Measurements from ENCODE around the gene SMIM36. TPM values are rescaled to one million over a fixed set of nuclear protein-coding genes. Genes with fewer than 3 reads are reported as not detected.

SMIM36 gene
- total RNA-seq, 2 experiments from 2014 or later, result not detected

DNA sequence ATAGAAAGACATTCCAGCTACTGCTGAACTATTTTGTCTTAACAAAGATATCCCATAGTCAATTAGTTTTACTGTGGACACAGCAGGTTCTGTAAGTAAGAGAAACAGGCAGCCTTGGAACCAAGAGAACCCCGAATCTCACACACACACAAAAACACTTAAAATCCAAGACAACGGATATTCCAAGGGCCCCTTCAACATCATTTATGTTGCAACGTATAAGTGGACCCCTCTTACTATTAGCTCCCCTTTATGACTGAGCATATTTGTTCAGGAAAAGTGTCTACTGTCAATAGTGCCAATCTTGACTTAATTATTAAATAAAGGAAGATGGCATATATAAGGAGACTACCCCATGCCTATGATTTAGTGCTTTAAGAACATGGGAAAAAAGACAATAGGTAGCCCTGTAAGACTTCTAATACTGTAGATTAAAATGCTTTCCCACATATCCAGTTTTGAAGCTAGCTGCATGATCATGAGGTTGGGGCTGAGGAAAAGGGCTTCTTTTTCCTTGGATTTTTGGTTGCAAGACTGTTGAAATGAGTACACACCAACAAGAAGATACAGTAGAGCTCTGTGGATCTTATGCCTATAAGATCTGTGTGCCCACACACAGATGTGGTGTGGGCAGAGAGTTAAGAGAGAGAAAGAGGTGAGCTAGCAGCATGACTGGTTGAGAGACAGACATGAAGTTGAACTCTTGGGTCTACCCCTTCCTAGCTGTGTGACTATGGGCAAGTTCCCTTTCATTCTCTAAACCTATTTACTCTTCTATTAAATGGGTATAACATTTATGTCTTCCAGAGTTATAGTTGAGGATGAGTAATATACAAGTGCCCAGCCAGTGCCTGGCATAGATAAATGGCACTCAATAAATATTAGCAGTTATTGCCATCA is 92.6 kb downstream of the SMIM36 start:
- peak overlapping the region; percentile 85 for H3K4me3 Mint-ChIP-seq
- H3K27me3 Mint-ChIP-seq, result peaks cover 8% of the 10 kb centered on the region
- H3K27ac Mint-ChIP-seq, result peak overlapping the region; percentile 97
- no peak for DNase-seq
- H3K9me3 Mint-ChIP-seq, result no peaks in the 10 kb centered on the region
- no peak for ATAC-seq (ENCODE audit: low read depth)
- peaks cover 54% of the 10 kb centered on the region for H3K4me1 Mint-ChIP-seq
- POLR2A ChIA-PET, result interaction anchor here (1.2 kb wide), 1 partner anchor 451 kb away, joined by 3 read pairs; no protein-coding TSS in a partner anchor
- H3K36me3 Mint-ChIP-seq, result peaks cover 46% of the 10 kb centered on the region

DNA sequence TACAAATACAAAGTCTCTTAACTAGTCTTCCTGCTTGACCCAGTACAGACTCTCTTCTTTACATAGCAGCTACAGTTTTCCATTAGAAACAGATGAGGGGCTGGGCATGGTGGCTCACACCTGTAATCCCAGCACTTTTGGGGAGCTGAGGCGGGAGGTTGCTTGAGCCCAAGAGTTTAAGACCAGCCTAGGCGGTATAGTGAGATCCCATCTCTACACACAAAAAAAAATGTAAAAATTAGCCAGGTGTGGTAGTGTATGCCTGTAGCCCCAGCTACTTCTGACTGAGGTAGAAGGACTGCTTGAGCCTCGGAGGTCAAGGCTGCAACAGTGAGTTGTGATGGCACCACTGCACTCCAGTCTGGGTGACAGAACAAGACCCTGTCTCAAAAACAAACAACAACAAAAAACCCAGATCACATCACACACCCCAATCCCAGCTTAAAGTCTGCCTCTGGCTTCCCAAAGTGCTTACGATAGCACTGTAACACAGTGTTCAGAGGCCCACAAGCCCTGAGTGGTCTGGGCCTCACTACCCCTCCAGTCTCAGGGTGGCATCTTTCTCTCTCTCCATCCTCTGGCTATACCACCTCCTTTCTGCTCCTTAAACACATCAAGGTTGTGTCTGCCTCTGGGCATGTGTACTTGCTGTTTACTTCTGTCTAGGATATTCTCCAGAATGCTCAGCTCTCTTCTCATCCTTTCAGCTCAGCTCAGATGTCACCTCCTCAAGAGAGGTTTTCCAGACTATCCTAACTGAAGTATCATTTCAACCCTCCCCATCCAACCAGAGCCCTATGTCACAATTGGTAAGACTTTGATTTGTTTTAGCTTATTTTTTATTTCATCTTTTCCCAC is 93.6 kb downstream of the SMIM36 start:
- Mint-ChIP-seq H3K27me3 (peaks cover 3% of the 10 kb centered on the region), H3K36me3 (peaks cover 53% of the 10 kb centered on the region), H3K4me3 (peak overlapping the region; percentile 59), H3K9me3 (no peaks in the 10 kb centered on the region), H3K4me1 (peaks cover 56% of the 10 kb centered on the region), H3K27ac (peak overlapping the region; percentile 70)
- ATAC-seq (ENCODE audit: low read depth) (no peak), DNase-seq (no peak)
- POLR2A ChIA-PET, result interaction anchor here (1.3 kb wide), 1 partner anchor 70 kb away, joined by 3 read pairs; no protein-coding TSS in a partner anchor

DNA sequence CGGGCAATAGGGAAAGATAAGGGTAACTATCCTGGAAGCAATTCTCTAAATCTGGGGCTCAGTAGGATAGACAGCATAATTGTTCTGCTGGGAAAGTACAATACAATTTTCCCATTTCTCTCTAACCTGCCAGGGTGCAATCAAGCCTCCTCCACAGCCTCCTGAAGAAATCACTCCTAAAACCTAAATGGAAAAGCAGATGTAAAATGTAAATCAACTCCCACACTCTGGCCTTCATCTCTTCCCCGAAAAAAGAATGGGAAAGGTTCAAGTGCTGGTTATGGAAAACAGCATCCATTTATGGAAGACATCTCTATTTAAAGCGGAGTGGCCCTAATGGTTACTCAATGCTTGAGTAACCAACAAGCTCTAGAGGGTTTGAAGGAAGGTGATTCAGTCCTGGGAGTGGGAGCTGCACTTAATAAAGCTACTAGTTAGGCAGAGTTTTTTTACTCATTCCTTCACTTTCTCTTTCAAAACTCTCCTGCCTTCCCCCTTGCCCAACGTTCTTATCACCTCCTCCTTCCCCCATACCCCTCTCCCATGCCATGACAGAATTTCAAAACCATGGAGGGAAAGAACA is 94.7 kb downstream of the SMIM36 start:
- no peaks in the 10 kb centered on the region for H3K9me3 Mint-ChIP-seq
- DNase-seq, result no peak
- ATAC-seq (ENCODE audit: low read depth), result no peak
- H3K4me3 Mint-ChIP-seq, result peak overlapping the region; percentile 59
- peaks cover 62% of the 10 kb centered on the region for H3K36me3 Mint-ChIP-seq
- POLR2A ChIA-PET, result interaction anchor here (1.3 kb wide), 1 partner anchor 69 kb away, joined by 3 read pairs; no protein-coding TSS in a partner anchor
- H3K27ac Mint-ChIP-seq, result peak overlapping the region; percentile 70
- H3K27me3 Mint-ChIP-seq, result no peaks in the 10 kb centered on the region
- H3K4me1 Mint-ChIP-seq, result peaks cover 53% of the 10 kb centered on the region

DNA sequence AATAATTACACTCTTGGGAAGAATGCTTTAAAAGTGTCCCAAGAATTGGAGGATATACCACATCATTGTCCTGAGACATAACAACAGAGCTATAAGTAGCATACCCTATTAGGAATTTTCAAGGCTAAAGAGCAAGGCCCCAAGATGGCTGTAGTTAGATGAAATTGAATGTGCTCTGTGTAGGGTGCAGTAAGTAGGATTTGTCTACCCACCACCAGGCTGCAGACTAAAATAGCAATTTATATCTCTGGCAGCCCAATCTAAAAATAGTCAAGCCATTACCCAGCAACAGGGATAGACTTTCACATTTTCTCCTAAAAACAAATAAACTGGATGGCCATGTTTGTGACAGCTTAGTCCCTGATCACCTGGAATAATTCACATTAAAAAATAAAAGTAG is 95.3 kb downstream of the SMIM36 start:
- ATAC-seq (ENCODE audit: low read depth) (no peak), DNase-seq (no peak)
- Mint-ChIP-seq H3K27ac (no peak overlapping the region), H3K4me1 (peaks cover 53% of the 10 kb centered on the region), H3K4me3 (no peak overlapping the region), H3K27me3 (no peaks in the 10 kb centered on the region), H3K36me3 (peaks cover 67% of the 10 kb centered on the region), H3K9me3 (no peaks in the 10 kb centered on the region)
- POLR2A ChIA-PET, result no interaction called here

DNA sequence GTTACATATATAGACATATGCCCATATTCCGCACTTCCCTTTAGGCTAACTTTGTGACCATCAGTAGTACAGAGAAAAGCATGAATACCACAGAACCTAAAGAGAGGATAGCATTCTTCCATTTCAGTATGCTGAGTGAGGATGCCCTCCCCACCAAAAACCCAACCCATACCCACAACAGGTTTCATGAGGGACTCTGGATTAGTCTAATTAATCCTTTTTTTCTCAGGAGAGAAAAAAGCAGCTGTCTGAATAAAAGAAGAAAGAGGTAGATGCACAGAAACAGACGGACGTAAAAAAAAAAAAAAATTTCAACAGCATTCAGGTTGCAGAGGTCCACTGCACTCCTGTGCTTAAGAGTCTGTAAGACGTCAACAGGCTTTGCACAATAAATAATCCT is 96.3 kb downstream of the SMIM36 start:
- H3K9me3 Mint-ChIP-seq, result no peaks in the 10 kb centered on the region
- no peak for DNase-seq
- POLR2A ChIA-PET, result interaction anchor here (0.6 kb wide), 2 partner anchors 79 to 95 kb away, joined by 3 read pairs; no protein-coding TSS in a partner anchor
- ATAC-seq (ENCODE audit: low read depth), result no peak
- peak overlapping the region; percentile 42 for H3K27ac Mint-ChIP-seq
- H3K4me1 Mint-ChIP-seq, result peaks cover 56% of the 10 kb centered on the region
- peaks cover 71% of the 10 kb centered on the region for H3K36me3 Mint-ChIP-seq
- peak overlapping the region; percentile 61 for H3K4me3 Mint-ChIP-seq
- H3K27me3 Mint-ChIP-seq, result no peaks in the 10 kb centered on the region

DNA sequence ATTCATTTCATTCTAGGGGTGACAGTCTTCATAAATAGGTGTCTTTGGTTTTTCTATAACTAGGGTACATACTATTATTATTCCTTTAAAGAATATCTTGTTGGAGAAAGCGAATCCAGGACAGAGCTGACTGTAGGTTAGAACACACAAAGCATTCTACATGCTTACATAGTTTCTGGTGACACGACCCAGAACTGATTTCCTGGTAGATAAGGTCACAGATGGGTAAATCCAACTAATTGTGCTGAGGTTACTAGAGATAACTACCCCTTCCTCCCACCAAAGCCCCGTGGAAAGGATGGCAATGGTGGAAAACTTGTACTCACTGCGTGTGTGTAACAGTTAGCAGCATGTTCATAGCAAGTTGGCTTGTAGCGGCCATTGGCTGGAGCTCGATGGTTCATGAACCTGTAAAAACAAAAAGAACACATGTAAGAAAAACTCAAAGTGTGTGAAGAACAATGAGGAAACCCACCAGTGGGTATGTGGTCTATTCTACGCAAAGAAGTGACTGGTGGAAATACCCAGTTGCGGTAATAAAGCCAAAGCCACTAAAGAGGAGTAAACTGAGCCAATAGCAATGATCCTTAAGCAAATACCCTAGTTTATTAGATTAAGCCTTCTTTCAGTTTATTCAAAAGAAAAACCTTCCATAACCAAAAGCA is 97.3 kb downstream of the SMIM36 start:
- Mint-ChIP-seq H3K4me3 (peak overlapping the region; percentile 61), H3K36me3 (peaks cover 67% of the 10 kb centered on the region), H3K9me3 (no peaks in the 10 kb centered on the region), H3K27ac (peak overlapping the region; percentile 69), H3K27me3 (no peaks in the 10 kb centered on the region), H3K4me1 (peaks cover 46% of the 10 kb centered on the region)
- POLR2A ChIA-PET, result no interaction called here
- DNase-seq, result peak; percentile 30
- peak; percentile 75 for ATAC-seq (ENCODE audit: low read depth)

DNA sequence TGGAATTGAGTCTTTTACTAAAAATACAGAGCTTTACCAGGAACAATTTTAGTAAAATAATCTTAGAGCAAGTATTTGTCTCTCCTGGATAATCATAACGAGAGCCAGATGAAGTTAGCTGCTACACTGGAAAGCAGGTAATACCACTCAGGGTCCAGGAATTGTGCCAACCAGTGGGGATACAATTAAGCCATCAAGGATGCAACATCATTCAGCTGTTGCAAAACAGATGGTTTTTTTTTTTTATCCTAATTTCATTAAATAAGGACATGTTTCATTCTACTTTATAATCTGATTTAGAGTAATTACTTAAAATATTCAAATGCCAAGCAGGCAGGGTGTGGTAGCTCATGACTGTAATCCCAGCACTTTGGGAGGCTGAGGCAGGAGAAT is 99.8 kb downstream of the SMIM36 start:
- POLR2A ChIA-PET, result no interaction called here
- H3K4me3 Mint-ChIP-seq, result no peak overlapping the region
- no peaks in the 10 kb centered on the region for H3K9me3 Mint-ChIP-seq
- no peak overlapping the region for H3K27ac Mint-ChIP-seq
- H3K27me3 Mint-ChIP-seq, result no peaks in the 10 kb centered on the region
- H3K36me3 Mint-ChIP-seq, result peaks cover 54% of the 10 kb centered on the region
- peaks cover 29% of the 10 kb centered on the region for H3K4me1 Mint-ChIP-seq
- ATAC-seq (ENCODE audit: low read depth) (no peak), DNase-seq (no peak)

DNA sequence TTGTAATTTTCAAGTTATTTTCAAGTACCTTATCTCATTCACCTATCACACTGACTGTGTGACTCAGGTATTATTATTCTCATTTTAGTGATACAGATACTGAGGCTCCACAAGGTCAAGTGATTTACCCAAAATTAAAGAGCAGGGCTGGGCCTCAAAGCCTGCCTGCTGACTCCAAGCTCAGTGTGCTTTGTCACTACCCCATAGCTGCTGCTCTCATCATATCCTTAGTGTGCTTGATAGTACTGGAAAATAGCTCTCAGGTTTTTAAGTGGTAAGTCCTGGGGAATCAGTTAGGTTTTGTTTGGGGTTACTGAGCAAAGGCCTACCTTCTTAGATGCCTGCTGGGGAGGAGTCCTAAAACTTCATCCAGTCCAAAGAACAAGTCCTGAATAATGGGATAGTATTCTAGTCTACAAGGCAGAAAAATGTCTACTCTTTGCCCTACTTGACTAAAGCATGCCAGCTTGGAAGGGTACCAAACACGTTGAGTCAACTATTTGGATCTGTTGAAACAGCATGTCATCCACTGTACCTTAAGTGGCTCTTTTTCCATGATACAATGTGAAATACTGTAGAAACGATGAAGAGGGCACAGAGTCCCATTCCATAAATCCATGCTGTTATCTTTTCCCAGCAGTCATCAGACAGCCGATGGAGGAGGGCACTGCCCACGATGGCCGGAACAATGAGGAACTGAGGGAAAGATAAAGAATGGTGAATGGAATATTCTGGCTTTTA is 100.4 kb downstream of the SMIM36 start:
- Mint-ChIP-seq H3K9me3 (no peaks in the 10 kb centered on the region), H3K27me3 (no peaks in the 10 kb centered on the region), H3K27ac (no peak overlapping the region), H3K4me1 (peaks cover 25% of the 10 kb centered on the region), H3K4me3 (no peak overlapping the region), H3K36me3 (peaks cover 53% of the 10 kb centered on the region)
- ATAC-seq (ENCODE audit: low read depth) (no peak), DNase-seq (no peak)
- POLR2A ChIA-PET, result interaction anchor here (0.6 kb wide), 1 partner anchor 35 kb away, joined by 5 read pairs; no protein-coding TSS in a partner anchor

DNA sequence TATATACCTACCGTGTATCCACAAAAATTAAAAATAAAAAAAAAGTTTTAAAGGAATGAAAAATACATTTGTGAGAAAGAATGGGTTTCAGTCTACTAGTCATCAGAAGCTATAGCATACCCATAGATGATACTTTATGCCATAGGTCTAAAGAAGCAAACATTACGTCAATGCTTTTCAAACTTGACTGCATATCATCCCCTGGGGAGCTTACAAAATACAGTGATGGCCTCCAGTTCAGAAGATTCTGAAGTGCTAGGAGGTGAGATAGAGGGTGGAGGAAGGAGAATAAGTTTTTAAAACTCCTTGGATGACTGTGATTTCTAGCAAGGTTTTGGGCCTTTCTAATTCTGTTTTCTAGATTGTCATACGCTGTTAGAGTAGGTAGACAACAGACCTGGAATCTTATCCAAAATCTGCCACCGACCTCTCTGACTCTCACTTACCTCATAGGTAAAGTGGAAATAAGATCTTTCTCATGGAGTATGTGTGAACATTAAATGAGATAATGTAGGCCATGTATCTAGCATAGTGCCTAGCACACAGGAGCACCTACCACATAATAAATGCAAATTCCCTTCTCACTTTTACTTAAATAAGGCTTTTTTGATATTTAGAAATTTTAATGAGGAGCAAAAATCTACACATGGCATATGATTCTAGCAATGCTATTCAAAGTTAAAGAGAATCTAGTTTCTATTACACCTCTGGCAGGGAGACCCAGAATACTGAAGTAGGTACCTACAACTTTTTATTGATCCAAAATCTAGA is 102.0 kb downstream of the SMIM36 start:
- Mint-ChIP-seq H3K4me3 (no peak overlapping the region), H3K27me3 (no peaks in the 10 kb centered on the region), H3K36me3 (peaks cover 57% of the 10 kb centered on the region), H3K9me3 (no peaks in the 10 kb centered on the region), H3K4me1 (peaks cover 17% of the 10 kb centered on the region), H3K27ac (no peak overlapping the region)
- no peak for ATAC-seq (ENCODE audit: low read depth)
- POLR2A ChIA-PET, result no interaction called here
- DNase-seq, result no peak

DNA sequence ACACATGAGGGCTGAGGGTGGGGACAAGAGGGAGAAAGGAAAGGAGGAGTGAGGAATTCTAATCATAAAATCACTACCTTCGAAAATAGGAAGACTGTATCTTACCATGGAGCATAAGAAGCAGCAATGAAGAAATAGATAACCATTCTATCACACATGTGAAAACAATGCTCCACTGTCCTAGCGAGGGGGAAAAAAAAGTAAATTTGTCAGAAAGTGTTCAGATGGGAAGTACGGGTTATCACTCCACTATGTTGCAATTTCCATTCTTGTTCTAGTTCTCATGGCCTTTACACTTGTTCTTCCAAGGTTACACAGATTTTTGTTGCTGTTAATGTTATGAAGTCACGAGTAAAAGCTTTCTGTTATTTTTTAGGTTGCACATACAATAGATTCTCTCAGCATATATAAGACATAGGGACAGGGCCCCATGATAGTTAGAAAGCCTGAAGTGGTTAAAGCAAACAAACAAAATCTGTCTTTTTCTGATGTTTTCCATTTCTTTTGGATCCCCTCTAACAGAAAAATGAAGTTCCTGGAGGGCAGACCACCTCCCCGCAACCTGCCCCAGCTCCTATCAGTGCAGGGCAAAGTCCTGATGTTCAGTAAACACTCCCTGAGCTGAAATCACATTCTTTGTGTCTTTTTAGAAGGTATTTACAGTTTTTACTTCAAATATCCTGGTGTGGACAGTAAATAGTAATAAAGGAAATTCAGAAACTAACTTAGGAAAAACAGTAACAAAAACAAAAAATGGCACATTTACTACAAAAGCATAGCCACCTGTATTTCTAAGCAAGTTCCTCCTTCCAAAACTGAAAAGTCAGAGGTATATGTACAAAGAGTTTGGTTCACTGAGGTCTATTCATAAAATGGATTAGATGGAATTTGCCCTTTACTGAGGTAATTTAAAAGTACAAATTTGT is 103.3 kb downstream of the SMIM36 start:
- Mint-ChIP-seq H3K27ac (no peak overlapping the region), H3K27me3 (no peaks in the 10 kb centered on the region), H3K4me1 (peaks cover 9% of the 10 kb centered on the region), H3K9me3 (no peaks in the 10 kb centered on the region), H3K4me3 (no peak overlapping the region), H3K36me3 (peaks cover 54% of the 10 kb centered on the region)
- DNase-seq (no peak), ATAC-seq (ENCODE audit: low read depth) (no peak)
- POLR2A ChIA-PET, result no interaction called here

DNA sequence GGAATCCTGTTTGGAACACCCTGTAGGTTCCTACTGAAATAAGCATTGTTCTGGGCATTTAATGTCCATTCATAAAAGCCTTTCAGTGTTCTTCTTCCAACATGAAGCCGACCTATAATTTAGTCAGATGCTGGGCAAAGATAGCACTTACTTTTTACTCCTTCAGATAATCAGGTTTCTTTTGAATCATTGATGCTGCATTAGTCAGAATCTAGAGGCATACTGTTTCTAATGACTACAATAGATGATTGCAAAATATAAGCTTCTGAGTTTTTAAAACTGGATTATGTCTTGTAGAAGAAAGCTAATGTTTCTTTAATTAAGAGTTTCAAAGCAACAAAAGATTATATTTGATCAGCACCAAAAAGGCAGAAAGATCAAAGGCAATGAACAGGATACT is 105.7 kb downstream of the SMIM36 start:
- H3K36me3 Mint-ChIP-seq, result peaks cover 43% of the 10 kb centered on the region
- POLR2A ChIA-PET, result no interaction called here
- H3K27me3 Mint-ChIP-seq, result no peaks in the 10 kb centered on the region
- no peak overlapping the region for H3K4me3 Mint-ChIP-seq
- no peak for ATAC-seq (ENCODE audit: low read depth)
- H3K9me3 Mint-ChIP-seq, result no peaks in the 10 kb centered on the region
- DNase-seq, result no peak
- peaks cover 9% of the 10 kb centered on the region for H3K4me1 Mint-ChIP-seq
- no peak overlapping the region for H3K27ac Mint-ChIP-seq
